Gastroesophageal sphincter (tissue), 3 donors: ENCODE results near the gene RASSF7.

Experiments
- POLR2A ChIP-seq, 2 donors: fragments of 450-650 bp; IDR thresholded peaks; one replicate each; pipeline ENCODE4 v1.6.1; 2017; ENCODE audit warnings: antibody characterized with exemption in 2 of 2, mild to moderate bottlenecking in 2 of 2, moderate library complexity in 1 of 2
- TF ChIP-seq, protein P1 (sequence below), 4 experiments: fragments of 200-600 bp in 2 of 4; fragments of 450-650 bp in 2 of 4; sonication (generic) in 1 of 4; IDR thresholded peaks; one replicate each; pipeline ENCODE4 v1.5.1; 2017 to 2019; ENCODE audit warnings: antibody characterized with exemption in 4 of 4, mild to moderate bottlenecking in 2 of 4, moderate library complexity in 2 of 4

DNA sequence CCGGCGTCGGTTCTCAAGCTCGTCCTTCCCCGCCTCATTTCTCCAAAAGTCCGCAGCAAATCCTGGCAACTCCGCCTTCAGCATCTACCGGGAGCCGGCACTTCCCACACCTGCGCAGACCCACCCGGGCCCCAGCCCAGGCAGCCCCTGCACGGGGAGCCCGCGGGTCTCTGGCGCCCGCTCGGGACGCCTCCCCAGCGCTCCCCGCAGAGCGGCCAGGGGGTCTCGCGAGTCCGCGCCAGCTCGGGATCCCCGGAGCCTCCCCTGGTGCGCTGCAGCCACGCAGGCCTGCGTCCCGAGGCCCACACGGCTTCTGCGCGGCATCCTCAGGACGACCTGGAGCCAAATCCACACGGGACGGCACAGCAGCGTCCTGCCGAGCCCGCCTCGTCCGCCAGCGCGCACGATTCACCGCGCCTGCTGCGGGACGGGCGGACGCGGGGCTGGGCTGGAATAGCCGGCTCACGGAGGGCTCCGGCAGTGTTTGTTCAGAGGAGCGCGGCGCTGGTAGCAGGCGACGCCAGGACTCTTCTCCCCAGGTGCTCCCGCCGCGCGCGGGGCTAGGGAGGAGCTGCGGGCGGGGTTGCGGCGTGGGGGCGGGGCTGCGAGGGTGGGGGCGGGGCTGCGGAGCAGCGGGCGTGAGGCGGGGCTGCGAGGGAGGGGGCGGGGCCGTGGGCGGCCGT, 14.7 kb downstream of the RASSF7 start:
- TF ChIP-seq, protein P1, sequence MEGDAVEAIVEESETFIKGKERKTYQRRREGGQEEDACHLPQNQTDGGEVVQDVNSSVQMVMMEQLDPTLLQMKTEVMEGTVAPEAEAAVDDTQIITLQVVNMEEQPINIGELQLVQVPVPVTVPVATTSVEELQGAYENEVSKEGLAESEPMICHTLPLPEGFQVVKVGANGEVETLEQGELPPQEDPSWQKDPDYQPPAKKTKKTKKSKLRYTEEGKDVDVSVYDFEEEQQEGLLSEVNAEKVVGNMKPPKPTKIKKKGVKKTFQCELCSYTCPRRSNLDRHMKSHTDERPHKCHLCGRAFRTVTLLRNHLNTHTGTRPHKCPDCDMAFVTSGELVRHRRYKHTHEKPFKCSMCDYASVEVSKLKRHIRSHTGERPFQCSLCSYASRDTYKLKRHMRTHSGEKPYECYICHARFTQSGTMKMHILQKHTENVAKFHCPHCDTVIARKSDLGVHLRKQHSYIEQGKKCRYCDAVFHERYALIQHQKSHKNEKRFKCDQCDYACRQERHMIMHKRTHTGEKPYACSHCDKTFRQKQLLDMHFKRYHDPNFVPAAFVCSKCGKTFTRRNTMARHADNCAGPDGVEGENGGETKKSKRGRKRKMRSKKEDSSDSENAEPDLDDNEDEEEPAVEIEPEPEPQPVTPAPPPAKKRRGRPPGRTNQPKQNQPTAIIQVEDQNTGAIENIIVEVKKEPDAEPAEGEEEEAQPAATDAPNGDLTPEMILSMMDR (IDR thresholded peaks at IDR 0.05): peak in 1 of 4 experiments; percentile 28
- peak; percentile 22 to 35 for TF ChIP-seq POLR2A (IDR thresholded peaks at IDR 0.05)
